ENCODE data around the gene HLA-B. TPM values are rescaled to one million over a fixed set of nuclear protein-coding genes. Genes with fewer than 3 reads are reported as not detected.
"Not testable (repeated sequence)": the region's sequence is repeated elsewhere in the genome, so short reads cannot be mapped to it uniquely, and the experiment has no call there.

The HLA-B gene
- total RNA-seq, 1 experiment from 2014 or later, result 87.4 TPM

DNA sequence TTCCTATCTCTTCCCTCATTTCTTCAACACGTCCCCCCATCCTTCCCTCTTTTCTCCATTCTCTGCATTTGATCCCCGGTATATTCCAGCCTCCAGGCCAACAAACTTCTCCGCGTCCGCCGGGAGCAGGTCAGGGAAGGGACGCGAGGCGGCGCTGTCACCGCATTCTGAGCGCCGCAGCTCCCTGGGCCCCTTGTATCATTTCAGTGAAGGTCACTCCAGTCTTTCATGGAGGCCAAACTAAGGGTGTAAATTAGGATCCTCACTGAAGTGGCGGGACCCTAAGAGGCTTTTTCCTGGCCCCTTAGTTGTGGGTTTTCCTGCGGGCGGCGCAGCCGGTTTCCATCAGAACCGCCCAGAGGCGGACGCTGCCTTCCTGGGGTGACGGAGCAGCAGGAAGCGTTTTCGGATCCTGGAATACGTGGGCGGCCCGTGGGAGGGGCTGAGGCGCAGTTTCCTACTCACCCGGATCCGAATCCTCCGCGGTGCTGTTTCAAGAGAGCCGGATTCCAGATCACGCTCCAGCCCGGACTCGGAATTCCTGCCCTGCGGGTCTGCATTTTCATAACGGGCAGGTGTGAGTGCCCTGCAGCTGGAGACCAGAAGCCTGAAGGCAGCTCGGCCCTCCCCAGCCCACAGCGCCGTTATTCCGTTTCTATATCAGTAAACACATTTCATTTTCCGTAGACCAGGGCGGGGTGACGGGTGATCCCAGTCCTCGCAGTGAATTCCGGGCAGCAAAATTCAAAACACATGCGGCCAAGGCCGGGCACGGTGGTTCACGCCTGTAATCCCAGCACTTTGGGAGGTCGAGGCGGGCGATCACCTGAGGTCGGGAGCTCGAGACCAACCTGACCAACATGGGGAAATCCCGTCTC lies 42.8 kb upstream of the HLA-B start:
- no peaks in the 10 kb centered on the region for H3K27me3 Mint-ChIP-seq (ENCODE audit: insufficient read depth, unreplicated experiment)
- peaks cover 11% of the 10 kb centered on the region for H3K36me3 Mint-ChIP-seq (ENCODE audit: insufficient read depth, unreplicated experiment)
- TF ChIP-seq, protein P1, sequence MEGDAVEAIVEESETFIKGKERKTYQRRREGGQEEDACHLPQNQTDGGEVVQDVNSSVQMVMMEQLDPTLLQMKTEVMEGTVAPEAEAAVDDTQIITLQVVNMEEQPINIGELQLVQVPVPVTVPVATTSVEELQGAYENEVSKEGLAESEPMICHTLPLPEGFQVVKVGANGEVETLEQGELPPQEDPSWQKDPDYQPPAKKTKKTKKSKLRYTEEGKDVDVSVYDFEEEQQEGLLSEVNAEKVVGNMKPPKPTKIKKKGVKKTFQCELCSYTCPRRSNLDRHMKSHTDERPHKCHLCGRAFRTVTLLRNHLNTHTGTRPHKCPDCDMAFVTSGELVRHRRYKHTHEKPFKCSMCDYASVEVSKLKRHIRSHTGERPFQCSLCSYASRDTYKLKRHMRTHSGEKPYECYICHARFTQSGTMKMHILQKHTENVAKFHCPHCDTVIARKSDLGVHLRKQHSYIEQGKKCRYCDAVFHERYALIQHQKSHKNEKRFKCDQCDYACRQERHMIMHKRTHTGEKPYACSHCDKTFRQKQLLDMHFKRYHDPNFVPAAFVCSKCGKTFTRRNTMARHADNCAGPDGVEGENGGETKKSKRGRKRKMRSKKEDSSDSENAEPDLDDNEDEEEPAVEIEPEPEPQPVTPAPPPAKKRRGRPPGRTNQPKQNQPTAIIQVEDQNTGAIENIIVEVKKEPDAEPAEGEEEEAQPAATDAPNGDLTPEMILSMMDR (IDR thresholded peaks at IDR 0.05; ENCODE audit: unreplicated experiment), result peak; percentile 93
- DNase-seq (ENCODE audit: unreplicated experiment), result peak; percentile 93
- CTCF ChIA-PET, result interaction anchor here (0.6 to 2.6 kb wide), 12 partner anchors 24 to 558 kb away, joined by 3 to 17 read pairs (median 4); no protein-coding TSS in a partner anchor
- POLR2A ChIA-PET, result interaction anchor here (0.6 to 3.4 kb wide), 23 partner anchors 8 to 1574 kb away, joined by 3 to 48 read pairs (median 5); partner anchors contain the start of genes DDX39B, HSPA1B, MICB and NRM
- intact Hi-C loops (cut with micrococcal nuclease), result loop anchor here (2.0 to 5.0 kb wide), 3 partner anchors 93 to 197 kb away; partner anchors contain the start of gene DDX39B
- H3K9me3 Mint-ChIP-seq (ENCODE audit: unreplicated experiment), result no peaks in the 10 kb centered on the region
- H3K4me1 Mint-ChIP-seq (ENCODE audit: insufficient read depth, unreplicated experiment), result peaks cover 24% of the 10 kb centered on the region
- H3K4me3 Mint-ChIP-seq (ENCODE audit: unreplicated experiment), result peak overlapping the region; percentile 73
- no TSS peak for BruUV-seq (replicated peaks)
- H3K27ac Mint-ChIP-seq (ENCODE audit: low read depth, unreplicated experiment), result peak overlapping the region; percentile 83

DNA sequence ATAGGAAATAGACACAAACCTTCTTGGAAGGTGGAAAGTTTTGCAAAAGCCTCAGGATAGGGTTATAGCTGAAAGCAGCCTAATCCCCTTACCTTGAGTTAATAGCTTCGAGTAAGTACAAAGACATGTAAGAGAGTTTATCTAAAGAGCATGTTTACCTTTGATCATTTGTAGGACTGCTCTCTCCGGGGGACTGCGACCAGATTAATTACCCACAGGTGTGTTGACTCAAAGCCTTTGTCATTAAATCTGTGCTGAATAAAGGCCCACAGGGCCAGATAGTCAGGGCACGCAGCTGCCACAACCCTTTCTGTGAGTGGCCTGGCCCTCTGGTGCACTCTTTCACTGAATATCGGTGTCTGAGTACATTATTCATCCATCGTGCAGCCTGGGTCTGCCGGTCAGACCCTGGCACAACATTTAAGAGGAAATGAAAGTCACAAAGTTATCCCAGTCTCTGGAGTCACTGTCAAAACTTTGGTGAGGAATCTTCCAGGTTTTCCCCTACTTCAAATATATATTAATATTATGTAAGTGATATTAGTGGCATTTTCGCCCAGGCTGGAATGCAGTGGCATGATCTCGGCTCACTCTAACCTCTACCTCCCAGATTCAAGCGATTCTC lies 41.0 kb upstream of the HLA-B start:
- DNase-seq (ENCODE audit: unreplicated experiment), result no peak
- TF ChIP-seq, protein P1 (IDR thresholded peaks at IDR 0.05; ENCODE audit: unreplicated experiment), result no peak
- ChIA-PET POLR2A (interaction anchor here (1.2 to 2.4 kb wide), 4 partner anchors 42 to 144 kb away, joined by 8 to 15 read pairs (median 10); partner anchors contain the start of gene DDX39B), CTCF (interaction anchor here (0.6 to 2.6 kb wide), 18 partner anchors 9 to 433 kb away, joined by 3 to 17 read pairs (median 4); no protein-coding TSS in a partner anchor)
- BruUV-seq (replicated peaks), result no TSS peak
- H3K4me3 Mint-ChIP-seq (ENCODE audit: unreplicated experiment), result peak overlapping the region; percentile 73
- no peaks in the 10 kb centered on the region for H3K9me3 Mint-ChIP-seq (ENCODE audit: unreplicated experiment)
- no peak overlapping the region for H3K27ac Mint-ChIP-seq (ENCODE audit: low read depth, unreplicated experiment)
- H3K4me1 Mint-ChIP-seq (ENCODE audit: insufficient read depth, unreplicated experiment), result peaks cover 24% of the 10 kb centered on the region
- H3K36me3 Mint-ChIP-seq (ENCODE audit: insufficient read depth, unreplicated experiment), result peaks cover 11% of the 10 kb centered on the region
- intact Hi-C loops (cut with micrococcal nuclease), result loop anchor here (1.0 to 5.0 kb wide), 3 partner anchors 43 to 199 kb away; partner anchors contain the start of gene DDX39B
- no peaks in the 10 kb centered on the region for H3K27me3 Mint-ChIP-seq (ENCODE audit: insufficient read depth, unreplicated experiment)

DNA sequence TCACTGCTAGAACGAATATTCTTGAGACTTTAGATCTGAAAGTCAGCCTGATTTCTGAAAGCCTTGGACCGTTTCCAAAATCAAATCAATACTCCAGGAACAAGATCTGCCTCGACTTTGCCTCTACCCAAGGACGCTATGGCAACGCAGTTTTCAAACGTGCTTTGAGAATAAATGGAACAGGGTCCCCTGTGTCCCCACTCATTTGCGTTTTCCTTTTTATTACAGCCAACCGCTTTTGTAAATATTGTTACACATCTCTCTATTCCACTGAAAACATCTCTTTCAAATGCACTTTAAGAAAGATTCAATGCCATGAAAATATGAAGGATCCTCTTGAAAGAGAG lies 40.1 kb upstream of the HLA-B start:
- H3K27me3 Mint-ChIP-seq (ENCODE audit: insufficient read depth, unreplicated experiment); H3K27ac Mint-ChIP-seq (ENCODE audit: low read depth, unreplicated experiment); BruUV-seq (replicated peaks); H3K4me3 Mint-ChIP-seq (ENCODE audit: unreplicated experiment); DNase-seq (ENCODE audit: unreplicated experiment); H3K9me3 Mint-ChIP-seq (ENCODE audit: unreplicated experiment): not testable (repeated sequence)
- POLR2A ChIA-PET, result interaction anchor here (1.2 to 2.0 kb wide), 2 partner anchors 45 to 145 kb away, joined by 8 read pairs; partner anchors contain the start of gene DDX39B
- peaks cover 11% of the 10 kb centered on the region for H3K36me3 Mint-ChIP-seq (ENCODE audit: insufficient read depth, unreplicated experiment)
- intact Hi-C loops (cut with micrococcal nuclease), result loop anchor here (1.0 to 5.0 kb wide), 2 partner anchors 44 to 200 kb away; no protein-coding TSS in a partner anchor
- H3K4me1 Mint-ChIP-seq (ENCODE audit: insufficient read depth, unreplicated experiment), result peaks cover 15% of the 10 kb centered on the region
- CTCF ChIA-PET, result interaction anchor here (0.9 to 2.5 kb wide), 6 partner anchors 42 to 192 kb away, joined by 3 to 13 read pairs (median 7); no protein-coding TSS in a partner anchor

DNA sequence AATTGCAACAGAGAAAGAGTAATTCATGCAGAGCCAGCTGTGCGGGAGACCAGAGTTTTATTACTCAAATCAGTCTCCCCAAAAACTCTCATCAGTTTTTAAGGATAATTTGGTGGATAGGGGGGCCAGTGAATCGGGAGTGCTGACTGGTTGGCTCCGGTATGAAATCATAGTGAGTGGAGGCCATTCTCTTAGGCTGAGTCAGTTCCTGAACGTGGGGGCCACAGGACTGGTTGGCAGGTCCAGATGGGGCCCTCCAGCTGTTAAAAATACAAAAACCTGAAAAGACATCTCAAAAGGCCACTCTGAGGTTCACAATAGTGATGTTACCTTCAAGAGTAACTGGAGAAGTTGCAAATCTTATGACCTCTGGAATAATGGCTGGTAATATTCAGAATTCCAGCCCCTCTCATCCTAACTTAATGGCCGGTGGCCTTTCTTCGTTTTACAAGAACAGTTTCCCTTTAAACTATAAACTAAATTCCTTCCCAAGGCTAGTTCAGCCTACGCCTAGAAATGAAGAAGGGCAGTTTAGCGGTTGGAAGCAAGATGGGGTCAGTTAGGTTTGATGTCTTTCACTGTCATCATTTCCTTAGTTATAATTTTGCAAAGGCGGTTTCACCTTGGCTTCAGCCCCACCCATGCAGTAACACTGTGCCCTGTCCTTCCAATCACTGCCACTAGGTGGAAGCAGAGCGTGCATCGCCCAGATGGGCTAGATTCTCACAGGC lies 39.6 kb upstream of the HLA-B start:
- Mint-ChIP-seq H3K27me3 (ENCODE audit: insufficient read depth, unreplicated experiment) (no peaks in the 10 kb centered on the region), H3K4me3 (ENCODE audit: unreplicated experiment) (no peak overlapping the region), H3K27ac (ENCODE audit: low read depth, unreplicated experiment) (no peak overlapping the region), H3K36me3 (ENCODE audit: insufficient read depth, unreplicated experiment) (peaks cover 11% of the 10 kb centered on the region), H3K4me1 (ENCODE audit: insufficient read depth, unreplicated experiment) (peaks cover 12% of the 10 kb centered on the region), H3K9me3 (ENCODE audit: unreplicated experiment) (no peaks in the 10 kb centered on the region)
- TF ChIP-seq, protein P1 (IDR thresholded peaks at IDR 0.05; ENCODE audit: unreplicated experiment), result peak; percentile 86
- peak; percentile 84 for DNase-seq (ENCODE audit: unreplicated experiment)
- intact Hi-C loops (cut with micrococcal nuclease), result loop anchor here (1.0 to 5.0 kb wide), 2 partner anchors 45 to 201 kb away; no protein-coding TSS in a partner anchor
- no TSS peak for BruUV-seq (replicated peaks)
- POLR2A ChIA-PET, result interaction anchor here (1.2 to 2.0 kb wide), 2 partner anchors 46 to 145 kb away, joined by 8 read pairs; partner anchors contain the start of gene DDX39B
- CTCF ChIA-PET, result interaction anchor here (0.6 to 2.0 kb wide), 5 partner anchors 18 to 267 kb away, joined by 3 to 13 read pairs (median 9); no protein-coding TSS in a partner anchor

Measured in MCF 10A (cell line).